ENCODE results near the gene TRA2A. TPM values are rescaled to one million over a fixed set of nuclear protein-coding genes. Genes with fewer than 3 reads are reported as not detected.
"Not testable (repeated sequence)": the region's sequence is repeated elsewhere in the genome, so short reads cannot be mapped to it uniquely, and the experiment has no call there.

The TRA2A gene
- total and polyA plus RNA-seq, 11 donors = 13.2 to 55.7 (median 32.5) TPM

GRCh38 chr7:23494009-23494408, 37.8 kb downstream of the TRA2A start:
- H3K4me3 ChIP-seq = no peak overlapping the region
- WGBS, 4 donors = 85 to 96% (median 94%) methylated on average over 9 of the region's 9 CpGs
- intact Hi-C loops (cut with DNase I) = no loop called here
- DNase-seq (no peak), ATAC-seq (no peak)
- H3K9me3 ChIP-seq = no peaks in the 10 kb centered on the region
- peaks cover 0 to 10% (median 0%) of the 10 kb centered on the region in 12 donors for H3K4me1 ChIP-seq
- no peaks in the 10 kb centered on the region for H3K27me3 ChIP-seq
- TF ChIP-seq, protein P1, sequence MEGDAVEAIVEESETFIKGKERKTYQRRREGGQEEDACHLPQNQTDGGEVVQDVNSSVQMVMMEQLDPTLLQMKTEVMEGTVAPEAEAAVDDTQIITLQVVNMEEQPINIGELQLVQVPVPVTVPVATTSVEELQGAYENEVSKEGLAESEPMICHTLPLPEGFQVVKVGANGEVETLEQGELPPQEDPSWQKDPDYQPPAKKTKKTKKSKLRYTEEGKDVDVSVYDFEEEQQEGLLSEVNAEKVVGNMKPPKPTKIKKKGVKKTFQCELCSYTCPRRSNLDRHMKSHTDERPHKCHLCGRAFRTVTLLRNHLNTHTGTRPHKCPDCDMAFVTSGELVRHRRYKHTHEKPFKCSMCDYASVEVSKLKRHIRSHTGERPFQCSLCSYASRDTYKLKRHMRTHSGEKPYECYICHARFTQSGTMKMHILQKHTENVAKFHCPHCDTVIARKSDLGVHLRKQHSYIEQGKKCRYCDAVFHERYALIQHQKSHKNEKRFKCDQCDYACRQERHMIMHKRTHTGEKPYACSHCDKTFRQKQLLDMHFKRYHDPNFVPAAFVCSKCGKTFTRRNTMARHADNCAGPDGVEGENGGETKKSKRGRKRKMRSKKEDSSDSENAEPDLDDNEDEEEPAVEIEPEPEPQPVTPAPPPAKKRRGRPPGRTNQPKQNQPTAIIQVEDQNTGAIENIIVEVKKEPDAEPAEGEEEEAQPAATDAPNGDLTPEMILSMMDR (IDR thresholded peaks at IDR 0.05) = no peak
- no peak for TF ChIP-seq POLR2A (IDR thresholded peaks at IDR 0.05)
- H3K36me3 ChIP-seq = peaks cover 0 to 11% (median 0%) of the 10 kb centered on the region in 9 donors
- no peak overlapping the region for H3K27ac ChIP-seq

- Histone ChIP-seq H3K4me1 (peaks cover 0 to 10% (median 0%) of the 10 kb centered on the region in 12 donors), H3K36me3 (no peaks in the 10 kb centered on the region), H3K9me3 (no peaks in the 10 kb centered on the region), H3K4me3 (peak overlapping the region in 7 of 12 donors; percentile 30 to 79 (median 64)), H3K27ac (no peak overlapping the region), H3K27me3 (no peaks in the 10 kb centered on the region)
- DNase-seq (no peak), ATAC-seq (no peak)
- TF ChIP-seq POLR2A (IDR thresholded peaks at IDR 0.05) = no peak
- TF ChIP-seq, protein P1 (IDR thresholded peaks at IDR 0.05) = no peak
- intact Hi-C loops (cut with DNase I) = no loop called here
- 51 to 55% (median 53%) methylated on average over 3 of the region's 3 CpGs for WGBS, 4 donors
Measured at GRCh38 chr7:23491502-23491901, 40.3 kb downstream of the TRA2A start.

- intact Hi-C loops (cut with DNase I) = no loop called here
- Histone ChIP-seq H3K27me3 (no peaks in the 10 kb centered on the region), H3K4me3 (peak overlapping the region; percentile 30 to 79 (median 61)), H3K9me3 (no peaks in the 10 kb centered on the region), H3K27ac (peak overlapping the region in 10 of 12 donors; percentile 28 to 73 (median 54)), H3K4me1 (peaks cover 0 to 10% (median 0%) of the 10 kb centered on the region in 12 donors), H3K36me3 (no peaks in the 10 kb centered on the region)
- DNase-seq (peak; percentile 47 to 83 (median 58)), ATAC-seq (peak; percentile 48 to 96 (median 92))
- WGBS, 4 donors = 30 to 50% (median 42%) methylated on average over 39 to 56 of the region's 56 CpGs
- TF ChIP-seq, protein P1 (IDR thresholded peaks at IDR 0.05) = no peak
- no peak for TF ChIP-seq POLR2A (IDR thresholded peaks at IDR 0.05)
Measured at GRCh38 chr7:23490357-23491135, 41.2 kb downstream of the TRA2A start.

GRCh38 chr7:23488714-23489113, 43.1 kb downstream of the TRA2A start:
- intact Hi-C loops (cut with DNase I) = loop anchor here in 1 of 10 donors (10.0 kb wide), 1 partner anchor 304 kb away; the partner anchor contains the start of gene NUP42
- H3K27ac ChIP-seq, DNase-seq, H3K36me3 ChIP-seq, H3K4me3 ChIP-seq, ATAC-seq, H3K9me3 ChIP-seq, H3K27me3 ChIP-seq: not testable (repeated sequence)
- H3K4me1 ChIP-seq = peaks cover 0 to 10% (median 0%) of the 10 kb centered on the region in 12 donors
- 97 to 98% (median 97%) methylated on average over 12 to 13 of the region's 13 CpGs for WGBS, 4 donors

All from heart left ventricle (tissue), 16 donors.